Nephron progenitor cell (in vitro differentiated cells): ENCODE data around the gene AK3.
"Not testable (repeated sequence)": the region's sequence is repeated elsewhere in the genome, so short reads cannot be mapped to it uniquely, and the experiment has no call there.

Source experiments
- DNase-seq: peaks from one replicate; pipeline ENCODE4 v3.0.0; 2021
- H3K27ac Mint-ChIP-seq: 2 replicates; pipeline ENCODE4 v1.8.0; 2021; ENCODE audit warnings: mild to moderate bottlenecking, moderate library complexity, mixed read lengths
- H3K27me3 Mint-ChIP-seq: 2 replicates; pipeline ENCODE4 v1.8.0; 2021; ENCODE audit warnings: mild to moderate bottlenecking, low read depth, mixed read lengths; ENCODE audit not compliant: poor library complexity
- H3K36me3 Mint-ChIP-seq: 2 replicates; pipeline ENCODE4 v1.8.0; 2021; ENCODE audit warnings: low read depth, mixed read lengths
- H3K4me1 Mint-ChIP-seq: 2 replicates; pipeline ENCODE4 v1.8.0; 2021; ENCODE audit warnings: mixed read lengths
- H3K4me3 Mint-ChIP-seq: 2 replicates; pipeline ENCODE4 v1.8.0; 2021; ENCODE audit warnings: mild to moderate bottlenecking, moderate library complexity, mixed read lengths
- H3K9me3 Mint-ChIP-seq: 2 replicates; pipeline ENCODE4 v1.8.0; 2021; ENCODE audit warnings: mild to moderate bottlenecking, moderate library complexity, mixed read lengths
- TF ChIP-seq, protein P1 (sequence below): fragments of 200-600 bp; sonication (generic); IDR thresholded peaks from 2 replicates; pipeline ENCODE4 v1.5.0; 2021; ENCODE audit warnings: antibody characterized with exemption

Gene AK3

GRCh38 chr9:4756420-4756819, 15.4 kb upstream of the AK3 start:
- TF ChIP-seq, protein P1, sequence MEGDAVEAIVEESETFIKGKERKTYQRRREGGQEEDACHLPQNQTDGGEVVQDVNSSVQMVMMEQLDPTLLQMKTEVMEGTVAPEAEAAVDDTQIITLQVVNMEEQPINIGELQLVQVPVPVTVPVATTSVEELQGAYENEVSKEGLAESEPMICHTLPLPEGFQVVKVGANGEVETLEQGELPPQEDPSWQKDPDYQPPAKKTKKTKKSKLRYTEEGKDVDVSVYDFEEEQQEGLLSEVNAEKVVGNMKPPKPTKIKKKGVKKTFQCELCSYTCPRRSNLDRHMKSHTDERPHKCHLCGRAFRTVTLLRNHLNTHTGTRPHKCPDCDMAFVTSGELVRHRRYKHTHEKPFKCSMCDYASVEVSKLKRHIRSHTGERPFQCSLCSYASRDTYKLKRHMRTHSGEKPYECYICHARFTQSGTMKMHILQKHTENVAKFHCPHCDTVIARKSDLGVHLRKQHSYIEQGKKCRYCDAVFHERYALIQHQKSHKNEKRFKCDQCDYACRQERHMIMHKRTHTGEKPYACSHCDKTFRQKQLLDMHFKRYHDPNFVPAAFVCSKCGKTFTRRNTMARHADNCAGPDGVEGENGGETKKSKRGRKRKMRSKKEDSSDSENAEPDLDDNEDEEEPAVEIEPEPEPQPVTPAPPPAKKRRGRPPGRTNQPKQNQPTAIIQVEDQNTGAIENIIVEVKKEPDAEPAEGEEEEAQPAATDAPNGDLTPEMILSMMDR, result no peak
- Mint-ChIP-seq H3K9me3 (no peaks in the 10 kb centered on the region), H3K36me3 (no peaks in the 10 kb centered on the region), H3K27me3 (peaks cover 14% of the 10 kb centered on the region), H3K4me3 (no peak overlapping the region), H3K4me1 (peaks cover 17% of the 10 kb centered on the region), H3K27ac (no peak overlapping the region)
- no peak for DNase-seq

- Mint-ChIP-seq H3K4me3 (no peak overlapping the region), H3K36me3 (no peaks in the 10 kb centered on the region), H3K4me1 (peaks cover 17% of the 10 kb centered on the region), H3K27ac (no peak overlapping the region), H3K27me3 (peaks cover 9% of the 10 kb centered on the region), H3K9me3 (no peaks in the 10 kb centered on the region)
- no peak for DNase-seq
- TF ChIP-seq, protein P1, result no peak
These were observed 14.1 kb upstream of the AK3 start for GRCh38 chr9:4755026-4755609.

DNA sequence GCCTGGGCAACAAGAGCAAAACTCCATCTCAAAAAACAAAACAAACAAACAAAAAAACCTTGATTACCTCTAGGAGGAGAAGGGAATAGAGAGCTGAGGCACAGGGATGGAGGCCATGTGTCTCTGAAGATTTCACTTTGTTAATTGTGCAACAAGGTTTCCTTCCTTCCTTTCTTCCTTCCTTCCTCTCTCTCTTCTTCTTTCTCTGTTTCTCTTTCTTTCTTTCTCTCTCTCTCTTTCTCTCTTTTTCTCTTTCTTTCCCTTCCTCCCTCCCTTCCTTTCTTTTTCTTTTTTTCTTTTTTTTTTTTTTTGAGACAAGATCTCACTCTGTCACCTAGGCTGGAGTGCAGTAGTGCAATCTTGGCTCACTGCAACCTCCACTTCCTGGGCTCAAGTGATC, 13.5 kb upstream of the AK3 start:
- not testable (repeated sequence) for DNase-seq, H3K36me3 Mint-ChIP-seq, H3K4me3 Mint-ChIP-seq, H3K27me3 Mint-ChIP-seq, H3K9me3 Mint-ChIP-seq
- Mint-ChIP-seq H3K27ac (peak overlapping the region; percentile 48), H3K4me1 (peaks cover 17% of the 10 kb centered on the region)

DNA sequence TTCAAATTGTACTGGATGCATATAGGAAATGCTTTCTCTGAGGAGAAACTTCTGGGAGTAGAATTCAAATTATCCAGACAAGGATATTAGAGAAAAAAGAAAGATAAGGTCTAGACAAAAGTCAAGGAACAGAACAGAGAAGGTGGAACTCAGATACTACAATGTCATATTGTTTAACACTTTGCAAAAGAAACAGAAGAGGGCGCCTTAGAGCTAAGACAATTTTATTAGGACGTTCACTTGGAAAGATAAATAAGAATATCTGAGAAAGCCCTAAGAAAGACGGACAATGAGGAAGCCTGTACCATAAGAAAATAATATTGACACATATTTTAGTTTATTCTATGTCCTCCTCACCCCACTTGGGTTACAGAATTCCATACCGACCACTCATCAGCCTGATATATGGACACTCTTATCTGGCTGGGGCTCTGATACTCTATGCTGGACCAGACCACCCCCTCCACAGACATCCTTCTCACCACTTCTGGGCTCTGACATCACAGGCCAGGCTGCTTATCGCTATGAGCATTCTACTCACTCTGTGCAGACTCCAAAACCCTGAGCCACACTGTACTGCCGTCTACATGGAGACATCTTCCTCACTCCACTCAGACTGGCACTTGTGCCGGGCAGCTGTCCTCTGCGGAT, 9.1 kb upstream of the AK3 start:
- H3K27ac Mint-ChIP-seq, result no peak overlapping the region
- H3K4me3 Mint-ChIP-seq, result no peak overlapping the region
- H3K36me3 Mint-ChIP-seq, result no peaks in the 10 kb centered on the region
- no peaks in the 10 kb centered on the region for H3K9me3 Mint-ChIP-seq
- no peaks in the 10 kb centered on the region for H3K4me1 Mint-ChIP-seq
- TF ChIP-seq, protein P1, result peak; percentile 53
- no peak for DNase-seq
- H3K27me3 Mint-ChIP-seq, result peaks cover 9% of the 10 kb centered on the region

GRCh38 chr9:4748612-4749011, 7.6 kb upstream of the AK3 start:
- H3K4me1 Mint-ChIP-seq, result no peaks in the 10 kb centered on the region
- H3K9me3 Mint-ChIP-seq, result no peaks in the 10 kb centered on the region
- H3K27ac Mint-ChIP-seq, result no peak overlapping the region
- no peak for DNase-seq
- peaks cover 9% of the 10 kb centered on the region for H3K27me3 Mint-ChIP-seq
- TF ChIP-seq, protein P1, result no peak
- no peaks in the 10 kb centered on the region for H3K36me3 Mint-ChIP-seq
- no peak overlapping the region for H3K4me3 Mint-ChIP-seq

GRCh38 chr9:4746278-4747030, 5.5 kb upstream of the AK3 start:
- Mint-ChIP-seq H3K4me3 (no peak overlapping the region), H3K27me3 (peaks cover 2% of the 10 kb centered on the region), H3K4me1 (peaks cover 10% of the 10 kb centered on the region), H3K27ac (no peak overlapping the region), H3K36me3 (no peaks in the 10 kb centered on the region), H3K9me3 (no peaks in the 10 kb centered on the region)
- no peak for DNase-seq
- TF ChIP-seq, protein P1, result no peak
